Iris pigment epithelial cell (primary cell): Measurements from ENCODE around the gene DMAC2.
"Not testable (repeated sequence)": the region's sequence is repeated elsewhere in the genome, so short reads cannot be mapped to it uniquely, and the experiment has no call there.

Experiments used
- DNase-seq: peaks from one replicate; pipeline ENCODE4 v3.0.0-alpha.2; 2011; ENCODE audit warnings: low read depth

The DMAC2 gene

DNA sequence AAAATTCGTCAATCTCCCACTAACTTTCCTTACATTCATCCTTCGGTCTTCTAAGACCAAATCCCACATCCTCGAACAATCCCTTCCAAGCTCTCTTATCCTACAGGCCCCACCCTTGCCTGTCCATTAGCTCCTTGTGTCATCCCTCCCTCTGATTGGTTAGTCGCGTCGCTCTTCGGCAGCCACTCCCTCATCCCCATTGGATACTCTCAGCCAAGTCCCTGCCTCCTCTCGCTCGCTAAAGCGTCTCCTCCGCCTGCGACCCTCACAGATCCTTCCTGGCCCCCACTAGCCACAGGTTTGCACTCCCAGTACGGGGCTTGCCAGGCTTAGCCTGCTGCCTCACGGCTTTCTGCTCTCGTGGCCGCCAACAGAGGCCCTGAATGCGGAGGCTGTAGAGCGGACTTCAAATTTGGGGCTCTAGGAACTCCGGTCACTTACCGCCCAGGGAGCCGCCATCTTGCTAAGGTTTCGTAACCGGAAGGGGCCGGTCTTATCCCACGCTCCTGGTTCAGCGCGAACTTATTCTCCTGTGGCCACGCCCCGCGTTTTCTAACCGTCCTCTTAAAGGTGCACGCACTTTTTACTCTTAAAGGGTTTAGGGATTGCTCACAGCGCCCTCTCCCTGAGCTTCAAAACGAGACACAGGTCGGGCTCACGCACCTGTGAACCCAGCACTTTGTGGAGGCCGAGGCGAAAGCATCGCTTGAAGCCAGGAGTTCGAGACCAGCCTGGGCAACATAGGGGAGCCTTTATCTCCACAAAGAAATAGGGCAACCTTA, at the start of gene DMAC2:
Gene DMAC2, minus strand, starts transcription at position 472 of the 782 bp plus-strand sequence. Its CDS starts 13 bp downstream, at position 459.
- DNase-seq = peak; percentile 98

DNA sequence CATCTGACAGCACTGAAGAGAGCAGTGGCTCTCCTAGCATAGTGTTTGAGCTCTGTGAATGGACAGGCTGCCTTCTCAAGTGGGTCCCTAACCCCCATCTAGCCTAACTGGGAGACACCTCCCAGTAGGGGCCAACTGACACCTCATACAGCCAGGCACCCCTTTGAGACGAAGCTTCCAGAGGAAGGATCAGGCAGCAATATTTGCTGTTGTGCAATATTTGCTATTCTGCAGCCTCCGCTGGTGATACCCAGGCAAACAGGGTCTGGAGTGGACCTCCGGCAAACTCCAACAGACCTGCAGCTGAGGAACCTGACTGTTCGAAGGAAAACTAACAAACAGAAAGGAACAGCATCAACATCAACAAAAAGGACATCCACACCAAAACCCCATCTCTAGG, 47.2 kb upstream of the DMAC2 start:
- not testable (repeated sequence) for DNase-seq

- no peak for DNase-seq
Measured at GRCh38 chr19:41484822-41485221, 45.1 kb upstream of the DMAC2 start.

DNA sequence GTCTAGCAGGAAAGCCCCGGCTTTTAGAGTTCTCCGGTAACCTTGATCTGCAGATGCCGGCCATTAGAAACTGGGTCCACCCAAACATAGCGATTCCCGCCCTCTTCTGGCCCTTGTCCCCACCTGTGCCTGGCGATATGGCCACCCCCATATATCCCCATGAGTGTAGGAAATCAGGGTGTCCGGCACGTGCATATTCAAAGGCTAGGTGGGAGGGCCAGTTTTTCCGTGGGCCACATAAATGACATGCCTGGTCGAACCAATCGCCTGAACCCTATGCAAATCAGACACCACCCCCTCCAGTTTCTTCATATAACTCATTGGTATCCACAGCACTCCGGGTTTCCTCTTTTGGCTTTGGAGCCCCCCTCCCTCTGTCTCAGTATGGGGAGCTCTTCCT, 40.6 kb upstream of the DMAC2 start:
- no peak for DNase-seq

DNA sequence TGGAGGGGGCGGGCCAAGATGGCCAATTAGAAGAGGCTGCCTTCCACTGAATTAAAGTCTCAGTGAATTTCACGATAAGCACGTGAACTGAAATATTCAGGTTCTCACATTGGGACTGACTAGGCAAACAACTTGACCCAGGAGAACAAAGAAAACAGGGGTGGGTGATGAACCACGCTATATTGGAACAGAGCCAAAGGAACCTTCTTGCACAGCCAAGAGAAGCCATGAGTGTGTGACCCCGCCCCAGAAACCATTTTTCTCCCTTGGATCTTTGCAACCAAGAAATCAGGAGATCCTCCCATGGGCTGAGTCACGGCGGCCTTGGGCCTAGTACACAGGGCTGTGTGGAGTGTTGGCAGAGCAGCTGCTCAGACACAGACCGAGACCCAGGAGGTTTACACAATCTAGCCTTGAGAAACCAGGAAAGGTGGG, 40.1 kb upstream of the DMAC2 start:
- DNase-seq = no peak

- DNase-seq = no peak
Measured at GRCh38 chr19:41478875-41479756, 39.4 kb upstream of the DMAC2 start.

DNA sequence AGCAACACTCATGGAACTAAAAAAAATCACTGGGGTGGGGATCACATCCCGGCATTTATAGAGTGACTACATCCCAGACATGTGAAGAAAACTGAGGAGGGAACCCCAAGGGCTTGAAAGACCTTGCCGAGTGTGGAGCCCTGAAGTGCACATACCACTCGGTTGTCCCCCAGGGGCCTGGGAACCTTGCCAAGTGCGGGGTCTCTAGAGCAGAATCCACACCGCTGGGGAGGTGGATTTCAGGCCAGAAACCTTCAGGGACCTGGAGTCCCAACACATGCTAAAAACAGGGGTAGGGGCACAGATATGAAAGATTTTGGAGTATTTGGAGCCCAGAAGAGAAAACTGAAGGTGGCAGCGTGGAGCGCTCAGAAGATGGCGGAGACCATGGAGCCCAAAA, 38.5 kb upstream of the DMAC2 start:
- DNase-seq = no peak

DNA sequence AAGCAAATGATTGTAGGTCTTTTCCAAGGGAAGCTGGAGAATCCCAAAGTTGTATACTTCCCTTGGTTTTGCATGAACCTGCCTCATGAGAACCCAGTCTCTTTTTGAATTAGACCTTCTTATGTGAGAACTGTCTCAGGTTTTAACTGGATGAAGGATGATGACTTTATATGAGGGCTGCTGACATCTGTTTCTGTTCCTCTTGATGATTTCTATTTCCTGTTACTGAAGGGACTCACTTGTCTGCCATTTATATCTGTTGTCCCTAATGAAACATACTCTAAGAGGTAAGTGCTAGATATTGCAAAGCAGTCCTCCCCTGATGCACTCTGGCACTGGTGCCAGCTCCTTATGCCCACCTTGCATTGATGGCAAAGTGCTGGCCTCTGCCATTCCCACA, 36.9 kb upstream of the DMAC2 start:
- no peak for DNase-seq

- not testable (repeated sequence) for DNase-seq
Measured at GRCh38 chr19:41463257-41464256, 23.8 kb upstream of the DMAC2 start.

DNA sequence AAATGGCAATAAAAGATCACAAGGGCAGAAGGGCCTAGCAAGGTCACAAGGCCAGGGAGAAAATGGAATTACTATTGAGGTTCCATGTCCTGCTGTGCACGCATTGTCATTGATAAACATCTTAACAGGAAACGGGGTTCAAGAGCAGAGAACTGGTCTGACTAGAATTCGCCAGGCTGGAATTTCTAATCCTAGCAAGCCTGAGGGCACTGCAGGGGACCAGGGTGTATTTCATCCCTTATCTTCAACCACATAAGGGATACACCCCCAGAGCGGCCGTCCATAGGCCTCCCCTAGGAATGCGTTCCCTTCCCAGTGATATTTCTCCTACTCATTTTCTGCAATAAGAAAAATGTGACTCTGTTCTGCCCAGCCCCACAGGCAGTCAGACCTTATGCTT, 22.8 kb upstream of the DMAC2 start:
- no peak for DNase-seq

DNA sequence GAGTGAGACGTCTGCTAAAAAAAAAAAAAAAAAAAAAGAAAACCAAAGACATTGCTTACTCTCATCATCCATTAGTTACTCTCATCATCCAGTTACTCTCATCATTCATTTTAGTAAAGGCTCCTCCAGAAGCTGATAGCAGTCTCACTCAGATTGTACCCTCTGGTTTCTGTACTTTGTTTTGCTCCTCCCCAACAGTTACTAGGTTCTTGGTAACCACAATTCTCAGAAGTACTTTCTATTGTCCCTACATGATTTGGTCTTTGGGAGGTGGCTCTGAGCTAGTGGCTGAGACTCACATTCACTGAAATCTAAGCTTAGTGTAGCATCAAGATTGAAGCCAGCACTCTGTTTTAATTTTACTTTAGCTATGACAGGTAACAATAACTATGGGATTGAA, 17.5 kb upstream of the DMAC2 start:
- DNase-seq = no peak

- DNase-seq = peak; percentile 55
Measured at GRCh38 chr19:41456342-41456918, 16.7 kb upstream of the DMAC2 start.

DNA sequence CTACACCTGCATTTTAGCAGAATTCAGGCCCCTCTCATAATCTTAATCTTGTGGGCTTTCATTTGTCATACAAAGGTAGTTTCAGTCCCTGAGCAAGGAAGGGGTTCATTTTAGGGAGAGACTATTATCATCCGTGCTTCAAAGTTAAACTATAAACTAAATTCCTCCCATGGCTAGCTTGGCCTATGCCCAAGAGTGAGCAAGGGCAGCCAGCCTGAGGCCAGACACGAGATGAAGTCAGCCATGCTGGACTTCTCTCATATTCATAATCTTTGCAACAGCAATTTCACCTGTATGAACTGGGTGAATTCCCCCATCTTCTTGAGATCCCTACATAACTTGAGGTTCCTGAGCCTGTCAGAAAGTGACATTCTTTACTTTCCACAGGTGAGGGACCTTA, 16.2 kb upstream of the DMAC2 start:
- no peak for DNase-seq

- DNase-seq = no peak
Measured at GRCh38 chr19:41452584-41453275, 13.0 kb upstream of the DMAC2 start.

DNA sequence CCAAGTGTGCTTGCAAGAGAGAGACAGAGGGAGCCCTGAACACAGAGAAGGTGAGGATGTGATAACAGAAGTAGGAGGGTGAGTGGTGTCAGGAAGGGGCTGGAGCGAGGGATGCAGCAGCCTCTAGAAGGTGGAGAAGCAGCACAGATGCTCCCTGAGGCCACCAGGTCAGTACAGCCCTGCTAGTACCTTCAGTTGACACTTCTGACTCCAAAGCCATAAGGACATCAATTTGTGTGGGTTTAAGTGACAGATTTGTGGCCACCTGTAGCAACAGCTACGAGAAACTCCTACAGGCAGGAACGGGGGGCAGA, 10.1 kb upstream of the DMAC2 start:
- no peak for DNase-seq

GRCh38 chr19:41449079-41449864, 9.6 kb upstream of the DMAC2 start:
- DNase-seq = peak; percentile 50

- no peak for DNase-seq
Measured at GRCh38 chr19:41447732-41448332, 8.1 kb upstream of the DMAC2 start.

- DNase-seq = no peak
Measured at GRCh38 chr19:41445575-41445974, 5.9 kb upstream of the DMAC2 start.

DNA sequence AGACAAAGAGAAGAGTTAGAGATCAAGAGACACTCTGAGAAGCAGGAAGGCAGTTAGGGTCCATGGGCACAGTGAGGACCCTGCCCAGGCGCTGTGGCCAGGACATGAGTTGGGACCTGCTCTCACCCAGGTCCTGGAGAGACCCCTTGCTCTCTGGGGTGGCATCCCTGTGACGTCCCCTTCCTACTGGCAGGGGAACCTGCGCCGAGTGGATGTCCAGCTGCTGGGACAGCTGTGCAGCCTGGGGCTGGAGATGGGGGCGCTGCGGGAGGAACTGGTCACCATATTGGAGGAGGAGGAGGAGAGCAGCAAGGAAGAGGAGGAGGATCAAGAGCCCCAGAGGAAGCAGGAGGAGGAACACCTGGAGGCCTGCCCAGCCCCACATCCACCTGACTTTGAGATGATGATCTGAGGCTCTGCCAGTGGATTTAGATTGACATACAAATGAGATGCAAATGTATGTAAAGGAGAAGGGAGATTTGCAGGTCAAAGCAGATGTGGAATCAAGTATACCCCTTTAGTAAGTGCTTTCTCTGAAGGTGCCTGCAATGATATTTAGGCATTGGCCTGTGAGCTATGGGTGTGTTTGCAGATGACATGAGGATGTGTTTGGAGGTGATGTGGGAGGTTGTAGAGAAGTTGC, 4.2 kb upstream of the DMAC2 start:
- no peak for DNase-seq
